ENCODE results near the gene THSD7B.
A peak's percentile ranks its signal among the peaks of the same experiment; 100 is the strongest.

The THSD7B gene

GRCh38 chr2:137048455-137048854 is 283.1 kb downstream of the THSD7B start:
- Histone ChIP-seq H3K36me3 (ENCODE audit: insufficient read depth, low read length) (no peaks in the 10 kb centered on the region), H3K4me3 (ENCODE audit: low read length, poor library complexity, severe bottlenecking) (no peak overlapping the region), H3K9me3 (ENCODE audit: insufficient read depth, low read depth, low read length) (no peaks in the 10 kb centered on the region), H3K79me2 (ENCODE audit: insufficient read depth, low read length) (no peaks in the 10 kb centered on the region), H2AFZ (ENCODE audit: low read length) (no peak overlapping the region), H3K4me2 (ENCODE audit: low read depth, low read length, poor library complexity, severe bottlenecking) (no peak overlapping the region), H3K27me3 (ENCODE audit: insufficient read depth, low read length, poor library complexity, severe bottlenecking) (no peaks in the 10 kb centered on the region), H3K9ac (ENCODE audit: low read depth, low read length, poor library complexity, severe bottlenecking) (no peak overlapping the region), H3F3A (ENCODE audit: low read depth) (no peaks in the 10 kb centered on the region), H3K9me2 (replicated peaks; ENCODE audit: low read depth, low read length) (no peaks in the 10 kb centered on the region), H3K4me1 (ENCODE audit: insufficient read depth, low read length, poor library complexity, severe bottlenecking) (no peaks in the 10 kb centered on the region), H4K20me1 (ENCODE audit: insufficient read depth, low read length, poor library complexity, severe bottlenecking) (no peaks in the 10 kb centered on the region)
- TF ChIP-seq CTCF (conservative IDR thresholded peaks at IDR 0.05; ENCODE audit: low read length) (no peak), EZH2phosphoT487 (IDR thresholded peaks at IDR 0.05; ENCODE audit: borderline replicate concordance) (no peak)

GRCh38 chr2:137049518-137049917 is 284.2 kb downstream of the THSD7B start:
- H3K9me2 ChIP-seq (replicated peaks; ENCODE audit: low read depth, low read length): no peaks in the 10 kb centered on the region
- H3K4me1 ChIP-seq (ENCODE audit: insufficient read depth, low read length, poor library complexity, severe bottlenecking): no peaks in the 10 kb centered on the region
- H2AFZ ChIP-seq (ENCODE audit: low read length): no peak overlapping the region
- no peaks in the 10 kb centered on the region for H3K79me2 ChIP-seq (ENCODE audit: insufficient read depth, low read length)
- no peak overlapping the region for H3K4me2 ChIP-seq (ENCODE audit: low read depth, low read length, poor library complexity, severe bottlenecking)
- no peaks in the 10 kb centered on the region for H3K36me3 ChIP-seq (ENCODE audit: insufficient read depth, low read length)
- no peak overlapping the region for H3K9ac ChIP-seq (ENCODE audit: low read depth, low read length, poor library complexity, severe bottlenecking)
- H3K27me3 ChIP-seq (ENCODE audit: insufficient read depth, low read length, poor library complexity, severe bottlenecking): no peaks in the 10 kb centered on the region
- H3F3A ChIP-seq (ENCODE audit: low read depth): no peaks in the 10 kb centered on the region
- no peak for TF ChIP-seq EZH2phosphoT487 (IDR thresholded peaks at IDR 0.05; ENCODE audit: borderline replicate concordance)
- no peak overlapping the region for H3K4me3 ChIP-seq (ENCODE audit: low read length, poor library complexity, severe bottlenecking)
- H4K20me1 ChIP-seq (ENCODE audit: insufficient read depth, low read length, poor library complexity, severe bottlenecking): no peaks in the 10 kb centered on the region
- no peaks in the 10 kb centered on the region for H3K9me3 ChIP-seq (ENCODE audit: insufficient read depth, low read depth, low read length)

- no peak overlapping the region for H3K9ac ChIP-seq (ENCODE audit: low read depth, low read length, poor library complexity, severe bottlenecking)
- no peak overlapping the region for H3K4me3 ChIP-seq (ENCODE audit: low read length, poor library complexity, severe bottlenecking)
- no peaks in the 10 kb centered on the region for H3K27me3 ChIP-seq (ENCODE audit: insufficient read depth, low read length, poor library complexity, severe bottlenecking)
- no peaks in the 10 kb centered on the region for H3F3A ChIP-seq (ENCODE audit: low read depth)
- TF ChIP-seq EZH2phosphoT487 (IDR thresholded peaks at IDR 0.05; ENCODE audit: borderline replicate concordance) (no peak), CTCF (conservative IDR thresholded peaks at IDR 0.05; ENCODE audit: low read length) (peak; percentile 55)
- H3K79me2 ChIP-seq (ENCODE audit: insufficient read depth, low read length): no peaks in the 10 kb centered on the region
- no peak overlapping the region for H3K4me2 ChIP-seq (ENCODE audit: low read depth, low read length, poor library complexity, severe bottlenecking)
- no peaks in the 10 kb centered on the region for H3K9me2 ChIP-seq (replicated peaks; ENCODE audit: low read depth, low read length)
- H3K9me3 ChIP-seq (ENCODE audit: insufficient read depth, low read depth, low read length): no peaks in the 10 kb centered on the region
- no peak overlapping the region for H2AFZ ChIP-seq (ENCODE audit: low read length)
- no peaks in the 10 kb centered on the region for H3K4me1 ChIP-seq (ENCODE audit: insufficient read depth, low read length, poor library complexity, severe bottlenecking)
- H4K20me1 ChIP-seq (ENCODE audit: insufficient read depth, low read length, poor library complexity, severe bottlenecking): no peaks in the 10 kb centered on the region
- H3K36me3 ChIP-seq (ENCODE audit: insufficient read depth, low read length): no peaks in the 10 kb centered on the region
Measured at GRCh38 chr2:137050949-137051348, 285.6 kb downstream of the THSD7B start.

GRCh38 chr2:137051778-137052398 is 286.5 kb downstream of the THSD7B start:
- Histone ChIP-seq H4K20me1 (ENCODE audit: insufficient read depth, low read length, poor library complexity, severe bottlenecking) (no peaks in the 10 kb centered on the region), H3K9me2 (replicated peaks; ENCODE audit: low read depth, low read length) (no peaks in the 10 kb centered on the region), H3K9ac (ENCODE audit: low read depth, low read length, poor library complexity, severe bottlenecking) (no peak overlapping the region), H3K27me3 (ENCODE audit: insufficient read depth, low read length, poor library complexity, severe bottlenecking) (no peaks in the 10 kb centered on the region), H3K36me3 (ENCODE audit: insufficient read depth, low read length) (no peaks in the 10 kb centered on the region), H3F3A (ENCODE audit: low read depth) (no peaks in the 10 kb centered on the region), H3K4me3 (ENCODE audit: low read length, poor library complexity, severe bottlenecking) (no peak overlapping the region), H3K4me1 (ENCODE audit: insufficient read depth, low read length, poor library complexity, severe bottlenecking) (no peaks in the 10 kb centered on the region), H3K9me3 (ENCODE audit: insufficient read depth, low read depth, low read length) (no peaks in the 10 kb centered on the region), H2AFZ (ENCODE audit: low read length) (no peak overlapping the region), H3K79me2 (ENCODE audit: insufficient read depth, low read length) (no peaks in the 10 kb centered on the region), H3K4me2 (ENCODE audit: low read depth, low read length, poor library complexity, severe bottlenecking) (no peak overlapping the region)
- no peak for TF ChIP-seq CTCF (conservative IDR thresholded peaks at IDR 0.05; ENCODE audit: low read length)
- no peak for TF ChIP-seq EZH2phosphoT487 (IDR thresholded peaks at IDR 0.05; ENCODE audit: borderline replicate concordance)

Data from Loucy (cell line).